HG03469 (cell line): ENCODE results near the gene RPL37A.

Experiments used
- ATAC-seq: cut with Tn5 transposase; IDR thresholded peaks from one replicate; pipeline ENCODE4 v1.9.1; 2021; ENCODE audit warnings: mild to moderate bottlenecking, moderate library complexity, moderate number of reproducible peaks; ENCODE audit not compliant: unreplicated experiment

The RPL37A gene

DNA sequence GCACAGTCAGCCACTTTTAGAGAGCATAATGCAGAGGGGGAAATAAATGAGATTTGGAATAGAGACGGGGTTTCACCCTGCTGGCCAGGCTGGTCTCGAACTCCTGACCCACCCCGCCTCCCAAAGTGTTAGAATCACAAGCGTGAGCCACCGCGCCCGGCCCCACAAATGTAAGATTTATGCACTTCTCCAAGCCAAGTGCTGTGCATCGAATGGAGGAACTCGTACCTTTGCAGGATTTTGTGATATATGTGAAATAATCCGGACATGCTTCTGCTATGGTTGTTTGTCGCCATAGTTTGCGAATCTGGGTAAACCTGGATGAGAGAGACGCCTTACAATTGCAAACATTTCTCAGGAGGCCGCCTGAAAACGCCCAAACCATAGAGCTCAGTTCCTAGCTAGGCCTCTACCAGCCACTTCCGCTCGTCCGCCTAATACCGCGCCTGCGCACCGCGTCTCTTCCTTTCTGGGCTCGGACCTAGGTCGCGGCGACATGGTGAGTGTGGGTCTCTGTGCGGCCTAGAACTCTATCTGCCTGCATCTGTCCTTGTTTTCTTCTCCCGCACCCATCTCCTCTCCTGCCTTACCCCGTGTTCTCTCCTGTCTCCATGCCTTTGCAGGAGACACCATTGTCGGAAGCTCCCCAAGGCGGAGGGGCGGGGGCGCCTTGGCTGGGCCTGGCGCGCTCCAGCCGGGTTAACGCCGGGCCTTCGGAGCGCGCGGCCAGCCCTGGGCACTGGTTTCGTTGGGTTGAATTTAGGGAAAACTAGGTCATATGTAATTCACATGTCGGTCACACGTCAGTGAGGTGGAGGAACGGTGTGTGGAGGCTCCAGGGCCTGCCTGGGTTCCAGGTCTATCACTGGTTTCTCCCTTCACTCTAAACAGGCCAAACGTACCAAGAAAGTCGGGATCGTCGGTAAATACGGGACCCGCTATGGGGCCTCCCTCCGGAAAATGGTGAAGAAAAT, at the start of gene RPL37A:
RPL37A (plus strand) TSS at position 466 of the 974 bp plus-strand sequence; CDS start at position 497, 31 bp downstream.
- peak; percentile 81 for ATAC-seq

DNA sequence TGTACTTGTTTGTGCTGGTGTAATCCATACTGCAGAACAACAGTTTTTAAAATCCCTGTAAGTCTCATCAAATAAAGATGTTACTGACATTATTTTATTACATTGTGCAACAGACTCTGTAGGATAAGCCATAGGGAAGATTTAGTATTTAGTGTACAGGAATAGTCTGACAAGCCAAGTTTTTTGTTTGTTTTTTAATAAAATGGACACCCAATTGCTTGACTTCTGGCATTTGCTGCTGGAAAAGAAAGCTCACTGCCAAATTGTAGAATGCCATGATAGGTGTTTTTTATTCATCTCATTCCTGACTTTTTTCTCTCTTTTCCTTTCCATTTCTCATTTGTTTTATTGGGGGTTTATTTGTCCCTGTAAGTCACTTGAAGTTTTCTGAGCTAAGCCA, 48.3 kb upstream of the RPL37A start:
- no peak for ATAC-seq

GRCh38 chr2:216450784-216451183, 47.9 kb upstream of the RPL37A start:
- ATAC-seq: no peak

GRCh38 chr2:216453955-216454614, 44.6 kb upstream of the RPL37A start:
- no peak for ATAC-seq

GRCh38 chr2:216463148-216463547, 35.5 kb upstream of the RPL37A start:
- no peak for ATAC-seq

- no peak for ATAC-seq
Measured at GRCh38 chr2:216464104-216464720, 34.4 kb upstream of the RPL37A start.

DNA sequence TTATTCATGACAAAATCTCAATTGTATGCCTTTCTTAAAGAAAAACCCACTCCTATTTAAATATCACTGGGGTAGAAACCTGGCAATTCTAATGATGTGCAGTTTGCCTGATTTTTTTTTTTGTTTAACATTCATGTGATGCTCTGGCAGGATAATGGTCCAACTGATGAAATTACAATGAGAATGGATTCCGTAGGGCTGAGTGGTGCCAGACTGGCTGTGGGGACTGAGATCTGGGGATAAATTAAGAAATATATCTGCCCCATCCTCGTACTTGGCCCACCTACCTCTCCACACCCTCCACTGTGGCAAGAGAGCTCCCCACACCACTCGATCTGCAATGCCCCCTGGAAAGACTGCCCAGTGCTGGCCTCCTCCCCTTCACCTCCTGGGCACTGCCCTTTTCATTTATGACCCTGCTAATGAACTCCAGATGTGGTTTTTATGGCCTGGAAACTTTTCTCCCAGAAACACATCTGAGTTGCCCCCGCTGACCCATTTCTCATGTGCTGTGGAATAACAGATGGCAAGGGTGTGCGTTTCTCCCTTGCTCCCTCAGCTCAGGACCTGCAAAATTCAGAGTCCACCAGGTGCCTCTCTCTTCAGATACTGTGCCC, 33.0 kb upstream of the RPL37A start:
- ATAC-seq: no peak

DNA sequence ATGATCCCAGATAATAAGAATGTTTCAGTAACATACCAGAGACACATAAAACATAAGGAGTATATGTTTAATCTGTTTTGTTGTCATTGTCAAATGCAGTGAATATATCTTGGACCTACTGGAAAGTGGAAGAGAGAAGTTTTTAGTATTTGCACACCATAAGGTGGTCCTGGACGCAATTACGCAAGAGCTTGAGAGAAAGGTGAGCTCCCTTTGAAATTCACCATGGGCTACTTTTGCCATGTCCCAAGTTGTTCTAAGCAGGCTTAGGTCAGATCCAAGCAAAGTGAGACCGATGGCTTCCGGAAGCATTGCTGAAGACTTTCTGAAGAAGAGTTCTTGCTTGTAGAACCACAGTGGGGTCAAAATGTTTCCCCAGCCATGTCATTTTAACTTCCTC, 30.8 kb upstream of the RPL37A start:
- no peak for ATAC-seq

DNA sequence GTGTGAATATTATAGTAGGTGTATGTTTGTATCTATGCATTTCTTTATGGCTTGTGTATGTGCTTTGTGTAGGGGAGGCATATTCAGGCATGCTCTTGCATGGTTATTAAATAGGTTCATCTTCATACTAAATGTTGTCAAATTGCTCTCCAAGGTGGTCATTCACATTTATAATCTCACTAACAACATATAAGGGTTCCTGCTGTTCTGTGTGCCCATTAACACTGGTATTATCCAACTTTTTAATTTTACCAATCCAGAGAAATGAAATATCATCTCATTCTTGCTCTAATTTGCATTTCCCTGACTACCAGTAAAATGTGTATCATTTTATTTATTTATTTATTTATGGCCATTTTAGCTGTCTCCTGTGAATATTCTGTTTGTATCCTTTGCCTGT, 29.0 kb upstream of the RPL37A start:
- no peak for ATAC-seq

- no peak for ATAC-seq
Measured at GRCh38 chr2:216473187-216473586, 25.5 kb upstream of the RPL37A start.

DNA sequence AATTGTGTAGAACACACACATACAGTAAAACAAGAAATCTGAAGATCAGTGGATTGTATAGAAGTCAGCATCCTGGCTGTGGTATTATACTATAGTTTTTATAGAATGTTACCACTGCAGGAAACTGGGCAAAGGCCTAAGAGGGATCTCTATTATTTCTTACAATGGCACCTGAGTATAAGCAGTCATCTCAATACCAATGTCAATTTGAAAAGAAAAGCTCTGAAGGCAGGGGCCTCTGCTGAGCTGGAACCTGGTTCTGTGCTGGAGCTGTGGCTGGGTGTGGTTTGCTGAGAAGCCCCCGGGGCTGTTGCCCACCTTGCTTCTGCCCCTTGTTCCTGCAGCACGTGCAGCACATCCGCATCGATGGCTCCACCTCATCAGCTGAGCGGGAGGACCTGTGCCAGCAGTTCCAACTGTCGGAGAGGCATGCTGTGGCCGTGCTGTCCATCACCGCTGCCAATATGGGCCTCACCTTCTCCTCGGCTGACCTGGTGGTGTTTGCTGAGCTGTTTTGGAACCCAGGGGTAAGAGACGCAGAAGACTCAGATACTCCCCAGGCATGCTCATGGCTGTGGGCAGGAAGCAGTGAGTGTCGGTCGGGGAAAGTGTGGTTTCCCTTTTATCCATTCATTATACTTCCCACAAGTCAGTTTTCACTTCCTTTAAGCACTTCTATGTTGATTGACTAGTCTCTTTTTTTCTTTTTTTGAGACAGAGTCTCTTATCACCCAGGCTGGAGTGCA, 23.5 kb upstream of the RPL37A start:
- peak; percentile 50 for ATAC-seq

GRCh38 chr2:216475767-216476166, 22.9 kb upstream of the RPL37A start:
- ATAC-seq: no peak

DNA sequence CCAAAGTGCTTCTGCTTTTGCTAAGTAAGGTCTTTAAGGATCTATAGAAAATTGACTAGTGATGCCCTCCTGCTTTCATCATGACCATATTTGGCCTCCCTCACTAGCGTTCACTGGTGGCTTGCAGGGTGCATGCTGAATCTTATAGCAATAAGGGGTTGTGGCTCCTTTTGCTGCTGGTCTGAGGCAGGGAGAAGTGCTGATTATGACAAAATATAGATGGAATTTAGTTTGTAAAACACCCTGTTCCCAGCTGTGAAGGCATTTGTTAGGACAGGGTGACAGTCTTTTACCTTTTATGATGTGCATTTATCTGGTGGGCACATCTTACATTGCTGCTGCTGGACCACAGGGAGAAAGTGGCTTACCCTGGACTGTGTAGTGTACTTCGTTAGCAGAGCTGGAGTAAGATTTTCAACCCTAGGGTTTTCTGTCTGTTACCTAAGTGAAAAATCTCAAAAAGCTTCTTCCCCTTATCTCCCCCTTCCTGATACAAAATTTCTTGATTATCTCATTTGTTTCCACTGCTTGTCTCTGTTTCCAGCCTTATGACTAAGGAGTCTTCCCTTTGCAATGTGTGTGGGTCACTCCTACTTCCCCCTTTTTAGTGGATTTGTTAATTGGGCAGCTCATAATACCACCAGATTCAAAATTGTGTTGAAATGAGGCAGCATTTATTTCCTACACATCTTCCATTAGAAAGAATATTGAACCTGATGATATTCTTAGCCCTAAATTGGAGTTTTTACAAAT, 21.2 kb upstream of the RPL37A start:
- no peak for ATAC-seq

DNA sequence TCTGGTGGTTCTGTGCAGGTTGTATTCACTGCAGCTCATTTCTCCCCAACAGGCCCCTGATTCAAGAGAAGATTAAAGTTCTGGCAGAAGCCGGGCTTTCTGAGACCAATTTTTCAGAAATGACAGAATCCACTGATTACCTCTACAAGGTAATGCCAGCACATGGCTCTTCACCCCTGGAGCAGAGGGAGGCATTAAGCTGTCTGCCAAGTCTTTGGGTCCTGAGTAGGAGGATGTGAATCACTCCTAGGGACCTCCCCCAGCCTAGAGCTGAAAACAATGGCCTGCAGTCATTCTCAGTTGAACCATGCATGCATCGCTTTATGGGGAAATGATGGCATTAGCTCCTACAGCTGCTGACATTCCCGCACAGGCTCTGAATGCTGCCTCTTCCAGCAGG, 20.5 kb upstream of the RPL37A start:
- no peak for ATAC-seq

DNA sequence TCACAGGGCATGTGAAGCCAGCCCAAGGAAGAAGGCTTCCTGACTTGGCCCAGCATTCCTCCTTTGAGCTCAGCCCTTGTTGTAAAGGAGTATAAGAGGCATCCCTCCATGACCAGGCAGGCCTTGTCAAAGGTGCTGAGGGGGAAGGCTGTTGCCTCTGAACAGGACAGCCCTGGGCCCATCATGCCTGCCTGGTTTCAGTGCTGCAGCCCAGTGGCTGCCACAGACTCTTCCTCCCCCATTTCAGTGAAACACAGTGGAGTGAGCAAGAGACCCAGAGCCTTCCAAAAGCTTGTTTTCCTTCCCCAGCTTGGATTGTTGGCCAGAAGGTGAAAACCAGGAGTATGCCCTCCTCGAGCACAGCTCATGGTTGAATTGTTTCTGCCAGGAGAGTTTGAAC, 19.9 kb upstream of the RPL37A start:
- ATAC-seq: no peak

- ATAC-seq: no peak
Measured at GRCh38 chr2:216480221-216480620, 18.4 kb upstream of the RPL37A start.

DNA sequence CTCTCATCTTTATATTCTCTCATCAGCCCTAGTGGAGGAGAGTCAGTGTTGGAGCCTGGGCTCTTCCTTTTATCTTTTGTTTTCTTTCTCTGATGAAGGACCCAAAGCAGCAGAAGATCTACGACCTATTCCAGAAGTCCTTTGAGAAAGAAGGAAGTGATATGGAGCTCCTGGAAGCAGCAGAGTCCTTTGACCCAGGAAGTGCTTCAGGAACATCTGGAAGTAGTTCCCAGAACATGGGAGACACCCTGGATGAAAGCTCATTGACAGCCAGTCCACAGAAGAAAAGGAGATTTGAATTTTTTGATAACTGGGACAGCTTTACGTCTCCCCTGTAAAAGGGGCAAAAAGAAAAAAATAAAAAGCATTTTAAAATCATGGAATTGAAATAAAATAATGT, 16.0 kb upstream of the RPL37A start:
- no peak for ATAC-seq

- ATAC-seq: no peak
Measured at GRCh38 chr2:216485237-216485636, 13.4 kb upstream of the RPL37A start.

GRCh38 chr2:216485745-216486144, 12.9 kb upstream of the RPL37A start:
- no peak for ATAC-seq

GRCh38 chr2:216486271-216486670, 12.4 kb upstream of the RPL37A start:
- ATAC-seq: no peak
